NCI-H2107 treated with DMSO at 0.1 percent for 48 hours (cell line): ENCODE results near the gene HNRNPF.
"Not testable (repeated sequence)": the region's sequence is repeated elsewhere in the genome, so short reads cannot be mapped to it uniquely, and the experiment has no call there.

Source experiments
- DNase-seq: peaks from one replicate; lab custom pipeline; 2025; ENCODE audit not compliant: unreplicated experiment; lab: John Stamatoyannopoulos, UW

Gene HNRNPF

GRCh38 chr10:43408710-43409384 lies at the start of gene HNRNPF:
TSS of gene HNRNPF (minus strand) at chr10:43409186. CDS start at chr10:43387884, 21,302 bp downstream.
- DNase-seq = peak; percentile 68

- DNase-seq = no peak
These were observed 49.2 kb upstream of the HNRNPF start for GRCh38 chr10:43458227-43458626.

- not testable (repeated sequence) for DNase-seq
These were observed 47.6 kb upstream of the HNRNPF start for GRCh38 chr10:43456561-43456960.

- peak; percentile 16 for DNase-seq
These were observed 45.0 kb upstream of the HNRNPF start for GRCh38 chr10:43454025-43454424.

GRCh38 chr10:43453266-43453831 lies 44.4 kb upstream of the HNRNPF start:
- no peak for DNase-seq

GRCh38 chr10:43452356-43452914 lies 43.4 kb upstream of the HNRNPF start:
- no peak for DNase-seq

- no peak for DNase-seq
These were observed 39.8 kb upstream of the HNRNPF start for GRCh38 chr10:43448742-43449141.

GRCh38 chr10:43446219-43447017 lies 37.4 kb upstream of the HNRNPF start:
- not testable (repeated sequence) for DNase-seq

- DNase-seq = no peak
These were observed 36.0 kb upstream of the HNRNPF start for GRCh38 chr10:43444897-43445466.

GRCh38 chr10:43444323-43444722 lies 35.3 kb upstream of the HNRNPF start:
- no peak for DNase-seq

GRCh38 chr10:43440463-43441134 lies 31.6 kb upstream of the HNRNPF start:
- DNase-seq = no peak

- no peak for DNase-seq
These were observed 28.3 kb upstream of the HNRNPF start for GRCh38 chr10:43437141-43437870.

- DNase-seq = peak; percentile 36
These were observed 27.5 kb upstream of the HNRNPF start, which contains the start of gene ZNF487 for GRCh38 chr10:43436291-43437140. TSS of gene ZNF487 (plus strand) at chr10:43437111. CDS start at chr10:43475814, 38,703 bp downstream.

GRCh38 chr10:43430926-43431663 lies 22.1 kb upstream of the HNRNPF start:
- no peak for DNase-seq

GRCh38 chr10:43427166-43427825 lies 18.3 kb upstream of the HNRNPF start:
- DNase-seq = no peak

GRCh38 chr10:43426476-43426875 lies 17.5 kb upstream of the HNRNPF start:
- DNase-seq = not testable (repeated sequence)

GRCh38 chr10:43424416-43424815 lies 15.4 kb upstream of the HNRNPF start:
- no peak for DNase-seq

GRCh38 chr10:43421944-43422343 lies 13.0 kb upstream of the HNRNPF start:
- DNase-seq = not testable (repeated sequence)
